Choroid plexus epithelial cell (primary cell): ENCODE results near the gene WTIP.
"Not testable (repeated sequence)": the region's sequence is repeated elsewhere in the genome, so short reads cannot be mapped to it uniquely, and the experiment has no call there.

Experiments
- DNase-seq: peaks from one replicate; pipeline ENCODE4 v3.0.0-alpha.2; 2010; ENCODE audit warnings: low read depth
- H3K4me3 ChIP-seq: 2 replicates; pipeline ENCODE4 v1.5.1; 2011; ENCODE audit warnings: low read depth, mild to moderate bottlenecking, control low read depth, low read length, moderate library complexity
- TF ChIP-seq, protein P1 (sequence below): conservative IDR thresholded peaks from 2 replicates; pipeline ENCODE4 v1.5.1; 2011; ENCODE audit warnings: low read depth, mild to moderate bottlenecking, control low read depth, inconsistent platforms, low read length, moderate library complexity

Gene WTIP

DNA sequence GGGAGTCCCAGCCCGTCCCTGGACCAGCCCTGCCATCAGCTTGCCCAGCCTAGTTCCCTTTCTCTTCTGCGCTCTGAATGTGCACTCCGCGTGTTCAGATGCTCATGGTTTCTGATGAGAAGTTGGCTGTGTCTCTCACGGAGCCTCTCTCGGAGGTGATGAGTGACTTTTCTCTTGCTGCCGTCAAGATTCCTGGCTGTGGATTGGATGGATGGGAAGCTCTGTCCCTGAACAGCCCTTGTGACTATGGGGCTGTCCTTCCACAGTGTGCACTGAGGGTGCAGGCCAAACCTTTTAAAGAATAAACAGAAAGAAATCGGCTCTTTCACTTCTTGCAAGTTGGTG lies 24.4 kb downstream of the WTIP start:
- DNase-seq, result no peak
- TF ChIP-seq, protein P1, sequence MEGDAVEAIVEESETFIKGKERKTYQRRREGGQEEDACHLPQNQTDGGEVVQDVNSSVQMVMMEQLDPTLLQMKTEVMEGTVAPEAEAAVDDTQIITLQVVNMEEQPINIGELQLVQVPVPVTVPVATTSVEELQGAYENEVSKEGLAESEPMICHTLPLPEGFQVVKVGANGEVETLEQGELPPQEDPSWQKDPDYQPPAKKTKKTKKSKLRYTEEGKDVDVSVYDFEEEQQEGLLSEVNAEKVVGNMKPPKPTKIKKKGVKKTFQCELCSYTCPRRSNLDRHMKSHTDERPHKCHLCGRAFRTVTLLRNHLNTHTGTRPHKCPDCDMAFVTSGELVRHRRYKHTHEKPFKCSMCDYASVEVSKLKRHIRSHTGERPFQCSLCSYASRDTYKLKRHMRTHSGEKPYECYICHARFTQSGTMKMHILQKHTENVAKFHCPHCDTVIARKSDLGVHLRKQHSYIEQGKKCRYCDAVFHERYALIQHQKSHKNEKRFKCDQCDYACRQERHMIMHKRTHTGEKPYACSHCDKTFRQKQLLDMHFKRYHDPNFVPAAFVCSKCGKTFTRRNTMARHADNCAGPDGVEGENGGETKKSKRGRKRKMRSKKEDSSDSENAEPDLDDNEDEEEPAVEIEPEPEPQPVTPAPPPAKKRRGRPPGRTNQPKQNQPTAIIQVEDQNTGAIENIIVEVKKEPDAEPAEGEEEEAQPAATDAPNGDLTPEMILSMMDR, result no peak
- H3K4me3 ChIP-seq, result no peak overlapping the region

DNA sequence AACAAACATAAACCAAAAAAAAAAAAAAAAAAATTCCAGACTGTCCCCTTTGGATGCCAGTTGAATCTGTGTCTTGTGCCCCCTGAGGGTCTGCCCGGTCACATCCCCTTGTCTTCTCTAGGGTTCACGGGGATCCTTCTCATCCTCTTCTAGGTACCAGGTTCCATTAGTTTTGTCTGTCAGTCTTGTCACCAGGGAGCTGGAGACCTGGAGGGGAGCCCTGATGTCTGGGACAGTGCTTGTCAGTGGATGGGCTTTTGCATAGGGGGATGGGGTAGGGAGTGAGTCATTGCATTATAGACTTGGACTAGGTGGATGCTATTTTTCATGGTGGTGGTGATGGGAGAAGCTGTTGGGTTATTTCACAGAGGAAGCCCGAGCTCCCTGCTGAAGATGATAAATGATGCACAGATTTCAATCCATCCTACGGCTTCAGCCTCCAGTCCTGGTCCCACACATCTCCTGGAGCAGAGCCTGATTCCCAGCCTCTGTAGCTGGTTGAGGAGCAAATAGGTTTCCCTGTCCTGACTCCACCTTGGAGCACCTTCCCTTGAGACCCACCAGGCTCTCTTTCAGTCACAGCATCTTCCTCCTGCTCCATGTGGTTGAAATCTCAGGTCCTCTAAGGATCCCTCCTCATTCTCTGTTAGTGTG lies 26.0 kb downstream of the WTIP start:
- DNase-seq, result no peak
- no peak overlapping the region for H3K4me3 ChIP-seq
- TF ChIP-seq, protein P1, result no peak

GRCh38 chr19:34508540-34508939 lies 27.0 kb downstream of the WTIP start:
- TF ChIP-seq, protein P1, result peak; percentile 2
- DNase-seq, result no peak
- no peak overlapping the region for H3K4me3 ChIP-seq

DNA sequence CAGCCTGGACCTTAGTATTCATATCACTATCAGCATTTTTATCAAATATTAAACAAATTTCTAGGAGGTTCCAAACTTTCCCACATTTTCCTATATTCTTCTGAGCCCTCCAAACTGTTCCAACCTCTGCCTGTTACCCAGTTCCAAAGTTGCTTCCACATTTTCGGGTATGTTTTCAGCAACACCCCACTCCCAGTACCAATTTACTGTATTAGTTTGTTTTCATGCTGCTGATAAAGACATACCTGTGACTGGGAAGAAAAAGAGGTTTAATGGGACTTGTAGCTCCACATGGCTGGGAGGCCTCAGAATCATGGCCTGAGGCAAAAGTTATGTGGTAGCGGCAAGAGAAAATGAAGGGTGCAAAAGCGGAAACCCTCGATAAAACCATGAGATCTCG lies 29.3 kb downstream of the WTIP start:
- not testable (repeated sequence) for H3K4me3 ChIP-seq, DNase-seq

DNA sequence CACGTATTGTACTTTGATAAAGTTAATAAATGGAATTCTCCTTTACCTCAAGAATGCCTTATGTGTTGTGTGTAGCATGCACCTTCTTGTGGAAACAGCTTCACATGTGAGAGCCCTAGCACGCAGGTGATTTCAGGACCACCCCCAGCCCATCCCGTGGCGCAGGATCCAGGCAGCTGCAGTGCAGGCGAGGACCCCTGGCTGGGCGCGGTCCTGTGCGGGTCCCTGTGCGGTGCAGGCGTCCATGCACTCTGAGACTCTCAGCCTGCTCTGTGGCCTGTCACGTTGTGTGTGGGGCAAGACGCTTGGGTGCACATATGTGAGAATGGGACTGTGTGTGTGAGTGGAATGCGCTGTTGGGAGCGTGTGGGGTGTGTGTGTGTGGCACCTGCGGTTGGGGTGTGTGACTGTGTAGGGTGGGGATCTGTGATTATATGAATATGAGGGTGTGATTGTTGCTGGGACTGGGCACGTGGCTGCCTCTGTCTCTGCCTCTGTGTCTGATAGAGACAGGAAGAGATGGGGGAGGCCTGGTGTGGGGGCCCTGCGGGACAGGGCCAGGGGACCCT lies 30.8 kb downstream of the WTIP start:
- TF ChIP-seq, protein P1, result no peak
- H3K4me3 ChIP-seq, result no peak overlapping the region
- DNase-seq, result no peak

GRCh38 chr19:34513767-34514166 lies 32.2 kb downstream of the WTIP start:
- H3K4me3 ChIP-seq, result no peak overlapping the region
- TF ChIP-seq, protein P1, result no peak
- no peak for DNase-seq

DNA sequence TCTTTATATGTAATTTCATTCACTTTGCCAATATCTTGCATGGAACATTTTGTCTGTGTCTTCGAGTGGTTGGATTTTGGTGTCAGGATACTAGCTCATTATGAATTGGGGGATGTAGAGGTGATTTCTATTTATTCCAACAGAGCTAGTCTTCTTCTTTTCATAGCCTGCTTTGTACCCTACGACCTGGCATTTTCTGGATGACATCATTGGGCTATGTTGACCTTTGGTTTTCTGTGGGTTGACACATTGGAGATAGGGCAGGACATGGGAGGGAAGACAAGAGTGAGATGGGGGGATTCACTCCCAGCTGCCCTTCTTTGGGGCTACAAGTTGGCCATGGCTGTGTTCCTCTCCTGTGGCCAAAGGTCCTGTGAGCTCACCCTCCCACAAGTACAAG lies 38.0 kb downstream of the WTIP start:
- TF ChIP-seq, protein P1, result no peak
- no peak for DNase-seq
- no peak overlapping the region for H3K4me3 ChIP-seq
